ENCODE measurements around the gene PDPN.

The PDPN gene

GRCh38 chr1:13586001-13586400, 2.4 kb downstream of the PDPN start:
- H3K4me2 ChIP-seq (ENCODE audit: low read length) = no peak overlapping the region
- H3F3A ChIP-seq (ENCODE audit: control insufficient read depth, insufficient read depth) = no peaks in the 10 kb centered on the region
- H3K27ac ChIP-seq (ENCODE audit: low read depth, low read length) = no peak overlapping the region
- H3K27me3 ChIP-seq (ENCODE audit: control insufficient read depth, low read length) = no peaks in the 10 kb centered on the region
- H4K20me1 ChIP-seq (ENCODE audit: control insufficient read depth, insufficient read depth, low read depth, low read length) = no peaks in the 10 kb centered on the region
- TF ChIP-seq EZH2phosphoT487 (IDR thresholded peaks at IDR 0.05; ENCODE audit: borderline replicate concordance, low read length) (no peak), CTCF (IDR thresholded peaks at IDR 0.05; ENCODE audit: low read depth, low read length, poor library complexity, severe bottlenecking) (no peak)
- no peaks in the 10 kb centered on the region for H3K9me3 ChIP-seq (ENCODE audit: control insufficient read depth, insufficient read depth, low read length)
- no peak overlapping the region for H3K4me3 ChIP-seq (ENCODE audit: low read length)
- H3K9me2 ChIP-seq (replicated peaks; ENCODE audit: control insufficient read depth, low read length) = no peaks in the 10 kb centered on the region
- H3K4me1 ChIP-seq (ENCODE audit: control insufficient read depth, low read length) = peaks cover 8% of the 10 kb centered on the region; the same call in 1 of the 2 replicates
- no peaks in the 10 kb centered on the region for H3K79me2 ChIP-seq (ENCODE audit: control insufficient read depth, low read length)
- H3K36me3 ChIP-seq (ENCODE audit: control insufficient read depth, low read length) = no peaks in the 10 kb centered on the region

GRCh38 chr1:13587256-13588030, 3.8 kb downstream of the PDPN start:
- no peaks in the 10 kb centered on the region for H3F3A ChIP-seq (ENCODE audit: control insufficient read depth, insufficient read depth)
- peaks cover 8% of the 10 kb centered on the region; the same call in 1 of the 2 replicates for H3K4me1 ChIP-seq (ENCODE audit: control insufficient read depth, low read length)
- H3K4me3 ChIP-seq (ENCODE audit: low read length) = no peak overlapping the region
- H3K9me2 ChIP-seq (replicated peaks; ENCODE audit: control insufficient read depth, low read length) = no peaks in the 10 kb centered on the region
- H3K9me3 ChIP-seq (ENCODE audit: control insufficient read depth, insufficient read depth, low read length) = no peaks in the 10 kb centered on the region
- H3K79me2 ChIP-seq (ENCODE audit: control insufficient read depth, low read length) = no peaks in the 10 kb centered on the region
- no peaks in the 10 kb centered on the region for H4K20me1 ChIP-seq (ENCODE audit: control insufficient read depth, insufficient read depth, low read depth, low read length)
- no peaks in the 10 kb centered on the region for H3K36me3 ChIP-seq (ENCODE audit: control insufficient read depth, low read length)
- no peak overlapping the region for H3K27ac ChIP-seq (ENCODE audit: low read depth, low read length)
- H3K4me2 ChIP-seq (ENCODE audit: low read length) = no peak overlapping the region
- H3K27me3 ChIP-seq (ENCODE audit: control insufficient read depth, low read length) = no peaks in the 10 kb centered on the region
- TF ChIP-seq EZH2phosphoT487 (IDR thresholded peaks at IDR 0.05; ENCODE audit: borderline replicate concordance, low read length) (no peak), CTCF (IDR thresholded peaks at IDR 0.05; ENCODE audit: low read depth, low read length, poor library complexity, severe bottlenecking) (no peak)

GRCh38 chr1:13588946-13589796, 5.5 kb downstream of the PDPN start:
- TF ChIP-seq EZH2phosphoT487 (IDR thresholded peaks at IDR 0.05; ENCODE audit: borderline replicate concordance, low read length) (no peak), CTCF (IDR thresholded peaks at IDR 0.05; ENCODE audit: low read depth, low read length, poor library complexity, severe bottlenecking) (no peak)
- no peak overlapping the region for H3K27ac ChIP-seq (ENCODE audit: low read depth, low read length)

More at GRCh38 chr1:13588946-13589796, 5.5 kb downstream of the PDPN start:
- H4K20me1 ChIP-seq (ENCODE audit: control insufficient read depth, insufficient read depth, low read depth, low read length) = no peaks in the 10 kb centered on the region
- no peaks in the 10 kb centered on the region for H3K79me2 ChIP-seq (ENCODE audit: control insufficient read depth, low read length)
- no peak overlapping the region for H3K4me3 ChIP-seq (ENCODE audit: low read length)
- H3K9me3 ChIP-seq (ENCODE audit: control insufficient read depth, insufficient read depth, low read length) = no peaks in the 10 kb centered on the region
- H3K36me3 ChIP-seq (ENCODE audit: control insufficient read depth, low read length) = no peaks in the 10 kb centered on the region
- no peaks in the 10 kb centered on the region for H3K27me3 ChIP-seq (ENCODE audit: control insufficient read depth, low read length)
- H3K9me2 ChIP-seq (replicated peaks; ENCODE audit: control insufficient read depth, low read length) = no peaks in the 10 kb centered on the region
- H3F3A ChIP-seq (ENCODE audit: control insufficient read depth, insufficient read depth) = no peaks in the 10 kb centered on the region
- peaks cover 8% of the 10 kb centered on the region; the same call in 1 of the 2 replicates for H3K4me1 ChIP-seq (ENCODE audit: control insufficient read depth, low read length)
- no peak overlapping the region for H3K4me2 ChIP-seq (ENCODE audit: low read length)

Data from DOHH2 (cell line).